ENCODE results near the gene ZNF397.

DNA sequence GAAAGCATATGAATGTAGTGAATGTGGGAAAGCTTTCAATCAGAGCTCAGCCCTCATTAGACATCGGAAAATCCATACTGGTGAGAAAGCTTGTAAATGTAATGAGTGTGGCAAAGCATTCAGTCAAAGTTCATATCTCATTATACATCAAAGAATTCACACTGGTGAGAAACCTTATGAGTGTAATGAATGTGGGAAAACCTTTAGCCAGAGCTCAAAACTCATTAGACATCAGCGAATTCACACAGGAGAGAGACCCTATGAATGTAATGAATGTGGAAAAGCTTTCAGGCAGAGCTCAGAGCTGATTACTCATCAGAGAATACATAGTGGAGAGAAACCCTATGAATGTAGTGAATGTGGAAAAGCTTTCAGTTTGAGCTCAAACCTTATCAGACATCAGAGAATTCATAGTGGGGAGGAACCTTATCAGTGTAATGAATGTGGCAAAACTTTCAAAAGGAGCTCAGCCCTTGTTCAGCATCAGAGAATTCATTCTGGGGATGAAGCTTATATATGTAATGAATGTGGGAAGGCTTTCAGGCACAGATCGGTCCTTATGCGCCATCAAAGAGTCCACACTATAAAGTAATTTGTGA, 5.0 kb downstream of the ZNF397 start:
- TF ChIP-seq CTCF (IDR thresholded peaks at IDR 0.05) (no peak), POLR2A (IDR thresholded peaks at IDR 0.05) (no peak), EP300 (IDR thresholded peaks at IDR 0.05) (no peak)
